Stimulated activated CD4-positive, alpha-beta T cell treated with anti-CD3 and anti-CD28 coated beads, Interleukin-1b, Interleukin-23, amount 100 ng/mL, for 24 hours (primary cell): Measurements from ENCODE around the gene MMP24OS.

Source experiments
- DNase-seq, 4 experiments: peaks; one replicate each; pipeline ENCODE4 v3.0.0-alpha.2; 2020; ENCODE audit warnings: low read depth in 4 of 4, low spot score in 1 of 4

Gene MMP24OS

DNA sequence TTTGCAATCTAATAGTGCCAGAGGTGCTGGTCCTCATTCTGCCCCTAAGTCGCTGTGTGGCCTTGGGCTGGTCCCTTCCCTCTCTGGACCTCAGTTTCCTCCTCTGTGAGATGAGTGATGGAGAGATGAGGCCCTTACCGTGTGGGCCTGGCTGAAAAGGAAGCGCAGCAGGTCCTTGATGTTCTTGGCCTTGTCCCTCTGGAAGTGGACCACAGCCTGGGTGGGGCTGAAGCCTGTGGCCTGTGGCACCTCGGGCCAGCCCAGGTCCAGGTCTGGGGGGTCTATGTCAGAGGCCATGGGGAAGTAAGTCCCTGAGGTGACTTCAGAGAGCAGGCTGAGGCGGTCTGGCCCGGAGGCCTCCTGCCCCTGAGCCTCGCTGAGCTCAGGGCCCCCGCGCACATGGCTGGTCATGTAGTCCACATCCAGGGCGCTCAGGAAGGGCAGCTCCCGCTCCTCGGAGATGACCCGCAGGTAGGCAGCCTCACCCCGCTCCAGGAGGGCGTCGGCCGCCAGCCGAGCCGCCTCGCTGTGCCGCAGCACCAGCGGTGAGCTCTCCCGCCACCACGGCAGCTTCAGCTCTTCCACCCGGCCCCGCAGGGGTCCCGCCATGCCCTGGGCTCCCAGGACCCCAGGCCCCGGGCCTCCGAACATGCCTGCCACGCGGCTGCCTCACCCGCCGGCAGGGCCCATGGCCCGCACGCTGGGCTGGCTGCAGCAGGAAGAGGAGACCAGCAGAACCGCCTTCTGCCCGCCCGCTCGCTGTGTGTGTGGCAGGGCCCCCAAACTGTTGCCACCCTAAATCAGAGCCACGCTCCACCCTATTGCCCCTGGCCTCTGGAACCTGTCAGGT lies 14.0 kb upstream of the MMP24OS start, which contains the start of gene FAM83C:
Gene FAM83C, minus strand, starts transcription at position 772 of the 850 bp plus-strand sequence. Its CDS starts 121 bp downstream, at position 651.
- DNase-seq, result no peak

DNA sequence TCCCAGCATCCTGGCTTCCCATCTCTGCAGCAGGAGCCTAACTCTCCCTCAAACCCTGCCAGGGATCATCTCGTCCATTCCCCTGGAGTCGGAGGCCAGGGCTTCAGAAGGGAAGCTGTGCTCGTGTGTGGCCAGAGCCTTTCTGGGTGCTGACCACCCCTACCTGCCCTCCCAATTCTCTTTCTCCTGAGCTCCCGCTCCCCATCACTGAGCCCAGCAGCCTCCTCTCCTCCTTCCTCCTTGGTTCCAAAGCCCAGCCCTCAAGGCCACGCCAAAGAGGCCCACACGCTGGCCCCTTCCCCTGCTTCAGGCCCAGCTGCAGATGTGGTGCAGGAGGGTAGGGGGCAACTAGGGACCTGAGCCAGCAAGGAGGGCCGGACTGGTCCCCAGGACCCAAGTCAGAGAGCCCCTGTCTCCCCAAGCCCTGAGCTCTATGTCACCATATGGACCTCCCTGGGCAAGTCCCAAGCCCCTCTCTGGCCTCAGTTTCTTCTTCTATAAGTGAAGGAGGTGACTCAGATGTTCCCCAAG lies 13.0 kb upstream of the MMP24OS start:
- DNase-seq, result no peak

DNA sequence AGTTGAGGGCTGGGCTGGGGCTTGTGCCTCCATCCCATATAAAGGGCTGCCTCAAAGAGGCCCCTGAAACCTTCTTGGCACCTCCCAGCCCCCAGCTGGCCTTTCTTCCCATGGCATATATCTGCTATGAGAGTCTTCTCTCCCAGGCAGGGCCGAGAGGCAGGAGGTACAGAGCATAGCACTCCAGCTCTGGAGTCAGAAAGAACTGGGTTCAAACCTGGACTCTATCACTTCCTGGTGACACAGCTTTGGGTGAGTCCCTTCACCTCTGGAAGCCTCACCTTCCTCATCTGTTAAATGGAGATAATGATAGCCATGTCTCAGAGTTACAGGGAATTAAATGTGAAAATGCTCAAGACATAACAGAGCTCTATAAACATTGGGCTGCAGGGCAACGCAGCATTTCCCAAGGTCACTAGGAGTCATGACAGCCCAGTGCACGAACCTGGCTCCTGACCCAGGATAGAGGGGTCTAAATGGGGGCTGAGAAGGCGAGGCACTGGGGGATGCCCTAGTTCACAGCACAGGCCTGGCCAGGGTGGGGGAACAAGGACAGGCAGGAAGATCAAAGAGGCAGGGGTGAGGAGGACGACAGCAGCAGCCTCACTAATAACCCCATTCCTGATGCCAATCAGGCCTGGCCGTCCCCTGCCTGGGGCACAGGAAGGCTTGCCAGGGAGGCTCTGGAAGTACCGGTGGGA lies 12.4 kb upstream of the MMP24OS start:
- DNase-seq, result no peak

DNA sequence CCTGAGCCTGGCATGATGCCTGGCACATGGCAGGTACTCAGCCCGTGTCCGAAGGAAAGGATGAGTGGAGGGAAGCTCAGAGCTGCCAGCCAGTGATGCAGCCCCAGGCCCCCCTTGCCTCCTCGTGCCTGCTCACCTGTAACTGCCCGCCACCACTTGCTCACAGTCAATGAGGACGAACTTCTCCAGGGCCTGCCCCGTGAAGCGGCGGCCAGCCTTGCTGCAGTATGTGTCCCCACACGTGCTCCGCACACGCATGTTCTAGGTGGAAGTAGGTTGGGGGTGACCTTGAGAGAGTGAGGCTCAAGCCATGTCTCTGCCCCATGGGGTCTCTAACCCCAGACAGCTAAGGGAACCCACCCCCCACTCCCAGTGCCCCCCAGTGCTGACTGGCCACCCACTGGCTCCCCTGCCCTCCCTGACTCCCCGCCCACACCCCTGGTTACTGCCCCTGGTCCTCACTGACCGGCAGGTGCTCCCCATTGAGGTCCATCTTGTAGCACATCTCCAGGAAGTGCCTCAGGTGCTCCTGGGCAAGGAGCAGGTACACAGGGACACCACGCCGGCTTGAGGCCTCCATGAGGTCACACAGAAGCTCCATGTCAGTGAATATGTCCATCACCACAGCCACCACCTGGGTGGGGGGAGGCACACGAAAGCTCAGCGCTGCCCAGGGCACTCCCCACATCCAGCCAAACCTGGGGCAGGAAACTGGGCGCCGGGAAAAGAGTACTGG lies 10.6 kb upstream of the MMP24OS start:
- no peak for DNase-seq

DNA sequence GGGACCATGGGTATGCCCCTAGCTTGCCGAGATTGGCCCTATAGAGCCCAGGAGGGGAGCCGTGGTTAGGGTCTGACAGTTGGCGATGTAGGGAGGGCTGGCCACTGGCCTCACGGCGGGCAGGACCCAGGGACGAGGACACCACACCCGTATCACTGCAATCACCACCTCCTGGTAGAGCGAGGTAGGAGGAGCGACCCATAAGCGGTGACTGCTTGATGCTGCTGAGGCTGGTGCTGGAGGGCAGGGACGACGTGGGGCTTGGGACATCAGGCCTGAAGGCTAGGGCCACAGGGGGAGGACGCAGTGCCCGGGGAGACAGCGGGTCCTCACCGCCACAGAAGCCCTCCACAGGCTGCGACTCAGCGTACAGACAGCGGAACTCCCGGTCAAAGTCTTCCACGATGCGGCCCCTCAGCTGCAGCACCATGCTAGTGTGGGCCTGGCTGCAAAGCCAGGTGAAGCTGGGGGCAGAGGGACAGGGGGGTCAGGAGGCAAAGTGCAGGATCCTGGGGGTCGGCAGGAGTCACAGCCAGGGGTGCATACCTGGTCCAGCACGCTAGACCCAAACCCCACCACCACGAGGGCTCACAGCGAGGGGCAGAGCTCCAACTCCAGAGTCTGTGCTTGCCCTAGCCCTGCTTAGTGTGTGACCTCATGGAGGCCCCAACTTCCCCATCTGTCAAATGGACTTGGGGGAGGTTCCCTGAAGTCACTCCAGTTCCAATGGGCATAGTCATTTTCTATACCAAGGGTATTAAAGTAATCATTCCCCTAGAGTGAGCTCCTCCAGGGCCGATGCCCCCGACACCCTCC lies 9.8 kb upstream of the MMP24OS start:
- DNase-seq, result no peak

DNA sequence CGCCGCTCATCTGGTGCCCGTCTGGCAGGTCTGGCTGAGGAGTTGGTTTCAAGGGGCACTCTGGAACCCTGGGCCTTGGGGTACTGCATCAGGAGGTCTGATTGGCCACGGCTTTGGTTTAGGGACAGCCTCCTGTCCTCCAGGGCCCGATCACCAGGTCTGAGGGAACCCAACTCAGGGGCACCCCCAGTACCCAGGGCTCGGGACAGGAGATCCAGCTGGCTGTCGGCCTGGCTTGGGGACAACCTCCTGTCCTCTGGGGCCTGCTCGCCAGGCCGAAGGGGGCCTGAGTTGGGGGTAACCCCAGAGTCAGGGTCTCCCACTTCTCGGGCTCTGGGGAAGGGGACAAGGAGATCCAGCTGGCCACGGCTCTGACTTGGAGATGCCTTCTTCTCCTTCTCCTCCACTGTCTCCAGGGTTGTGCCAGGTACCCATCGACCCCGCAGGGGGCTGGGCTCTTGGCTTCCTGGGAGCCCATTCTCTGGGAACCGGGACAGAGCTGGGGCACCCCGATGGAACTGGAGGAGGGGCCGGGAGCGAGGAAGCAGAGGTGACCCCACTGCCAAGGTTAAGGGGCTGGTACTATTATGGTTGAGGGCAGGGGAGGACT lies 9.1 kb upstream of the MMP24OS start:
- no peak for DNase-seq

DNA sequence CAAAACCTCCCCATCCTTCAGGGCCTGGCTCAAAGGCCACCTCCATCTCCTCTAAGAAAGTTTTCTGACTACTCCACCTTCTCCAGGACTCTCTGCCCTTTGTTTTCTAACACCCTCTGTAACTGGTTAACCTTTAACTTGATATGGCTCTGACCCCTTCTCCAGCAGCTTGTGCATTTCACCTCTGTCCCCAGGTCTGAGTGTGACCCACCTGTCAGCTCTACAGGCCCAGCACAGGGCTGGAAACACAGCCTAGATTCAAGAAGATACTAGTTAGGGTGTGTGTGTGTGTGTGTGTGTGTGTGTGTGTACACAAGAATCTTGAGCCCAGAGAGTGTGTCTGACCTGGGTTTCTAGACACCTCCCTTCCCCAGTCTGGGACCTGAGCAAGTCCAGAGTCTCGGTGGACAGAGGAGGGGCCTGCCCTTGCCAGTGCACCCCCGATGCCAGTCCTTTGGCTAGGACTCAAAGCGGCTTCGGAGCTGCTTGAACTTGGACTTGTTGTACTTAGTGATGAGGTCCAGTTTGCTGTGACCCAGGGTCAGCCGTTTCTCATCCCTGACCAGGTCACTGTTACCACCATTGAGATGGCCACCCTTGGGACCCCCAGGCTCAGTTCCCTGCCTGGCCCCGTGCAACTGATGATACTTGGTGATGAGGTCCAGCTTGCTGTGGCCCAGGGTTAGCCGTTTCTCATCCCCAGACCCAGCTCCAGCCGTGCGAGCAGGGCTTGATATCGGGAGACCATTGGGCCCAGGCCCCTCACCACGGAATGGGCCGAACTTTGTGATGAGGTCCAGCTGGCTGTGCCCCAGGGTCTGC lies 8.4 kb upstream of the MMP24OS start:
- DNase-seq, result no peak

DNA sequence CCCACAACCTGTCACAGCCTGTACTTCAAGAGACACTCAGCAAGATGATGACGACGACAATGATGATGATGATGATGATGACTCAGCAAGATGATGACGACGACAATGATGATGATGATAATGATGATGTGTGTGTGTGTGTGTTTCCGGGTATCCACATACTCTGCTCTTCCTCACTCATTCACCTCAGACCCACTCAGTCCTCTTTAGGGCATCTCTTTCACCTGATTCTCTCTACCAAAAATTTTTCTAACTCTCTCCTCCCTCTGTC lies 7.8 kb upstream of the MMP24OS start:
- DNase-seq, result no peak

DNA sequence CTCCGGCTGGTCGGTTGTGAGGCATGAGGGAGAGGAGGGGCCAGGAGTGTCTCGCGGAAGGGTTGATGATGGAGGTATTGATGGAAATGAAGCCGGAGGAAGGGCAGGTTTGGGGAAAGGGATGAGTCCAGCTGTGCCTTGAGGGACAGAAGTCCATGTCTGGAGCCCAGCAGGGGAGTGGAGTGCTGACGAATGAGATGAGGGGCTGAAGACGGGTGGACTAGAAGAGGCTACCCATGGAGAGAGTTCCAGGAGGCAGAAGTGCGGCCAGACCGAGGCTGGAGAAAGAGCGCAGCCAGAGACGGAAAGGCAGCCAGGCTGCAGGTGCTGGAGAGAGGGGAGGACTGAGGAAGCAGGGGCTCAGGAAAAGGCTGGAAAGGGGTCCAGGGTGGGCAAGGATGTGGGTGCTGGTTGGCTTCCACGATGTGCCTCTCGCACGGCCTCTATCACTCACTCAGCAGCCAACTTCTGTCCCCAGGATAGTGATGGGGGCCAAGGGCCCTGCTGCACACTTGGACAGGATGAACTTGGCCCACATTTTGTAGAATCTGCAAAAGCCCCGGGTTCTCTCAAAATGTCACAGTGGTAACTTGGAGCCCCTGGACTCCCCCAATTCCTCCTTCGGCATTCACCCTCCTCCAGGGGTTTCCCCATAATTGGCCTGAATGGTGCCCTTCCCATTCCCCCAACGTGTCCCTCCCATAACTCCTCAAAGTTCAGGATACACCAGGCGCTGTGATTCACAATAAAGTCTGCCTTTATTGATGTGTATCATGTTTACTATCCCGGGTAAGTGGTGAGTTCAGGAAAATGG lies 7.3 kb upstream of the MMP24OS start:
- DNase-seq, result no peak

DNA sequence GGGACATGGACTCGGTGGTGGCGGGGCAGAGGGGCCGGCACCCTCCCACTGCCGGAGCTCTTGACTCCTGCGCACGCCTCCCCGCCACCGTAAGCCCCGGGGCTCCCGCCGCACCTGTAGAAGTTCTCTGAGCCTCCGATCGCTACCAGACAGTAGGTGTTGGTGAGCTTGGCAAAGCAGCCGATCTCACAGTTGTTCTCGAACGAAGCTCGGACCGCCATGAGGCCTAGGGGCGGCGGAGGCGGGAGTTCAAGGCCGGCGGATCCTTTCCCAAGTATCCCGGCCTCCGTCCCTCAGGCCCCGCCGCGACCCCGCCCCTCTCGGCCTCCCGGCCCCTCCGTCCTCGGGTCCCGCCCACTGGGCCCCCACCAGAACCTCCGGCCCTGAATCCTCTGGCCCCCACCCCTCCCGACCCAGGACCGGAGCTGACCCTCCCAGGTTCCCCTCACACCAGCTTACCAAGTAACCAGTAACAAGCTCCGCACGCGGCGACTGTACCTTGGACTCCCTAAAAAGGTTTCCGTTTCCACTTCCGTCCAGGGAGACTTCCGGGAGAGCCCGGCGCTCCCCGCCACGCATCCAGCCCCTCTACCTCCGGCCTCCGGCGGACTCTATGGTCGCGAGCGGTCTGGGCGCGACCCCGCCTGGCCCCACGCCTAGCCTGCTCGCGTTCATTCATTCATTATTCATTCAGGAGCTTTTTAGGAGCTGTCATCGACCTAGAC lies 6.5 kb upstream of the MMP24OS start, which contains the start of gene EIF6:
Gene EIF6, minus strand, starts transcription at position 506 of the 725 bp plus-strand sequence. Its CDS starts 285 bp downstream, at position 221.
- peak; percentile 44 to 78 (median 64) for DNase-seq

DNA sequence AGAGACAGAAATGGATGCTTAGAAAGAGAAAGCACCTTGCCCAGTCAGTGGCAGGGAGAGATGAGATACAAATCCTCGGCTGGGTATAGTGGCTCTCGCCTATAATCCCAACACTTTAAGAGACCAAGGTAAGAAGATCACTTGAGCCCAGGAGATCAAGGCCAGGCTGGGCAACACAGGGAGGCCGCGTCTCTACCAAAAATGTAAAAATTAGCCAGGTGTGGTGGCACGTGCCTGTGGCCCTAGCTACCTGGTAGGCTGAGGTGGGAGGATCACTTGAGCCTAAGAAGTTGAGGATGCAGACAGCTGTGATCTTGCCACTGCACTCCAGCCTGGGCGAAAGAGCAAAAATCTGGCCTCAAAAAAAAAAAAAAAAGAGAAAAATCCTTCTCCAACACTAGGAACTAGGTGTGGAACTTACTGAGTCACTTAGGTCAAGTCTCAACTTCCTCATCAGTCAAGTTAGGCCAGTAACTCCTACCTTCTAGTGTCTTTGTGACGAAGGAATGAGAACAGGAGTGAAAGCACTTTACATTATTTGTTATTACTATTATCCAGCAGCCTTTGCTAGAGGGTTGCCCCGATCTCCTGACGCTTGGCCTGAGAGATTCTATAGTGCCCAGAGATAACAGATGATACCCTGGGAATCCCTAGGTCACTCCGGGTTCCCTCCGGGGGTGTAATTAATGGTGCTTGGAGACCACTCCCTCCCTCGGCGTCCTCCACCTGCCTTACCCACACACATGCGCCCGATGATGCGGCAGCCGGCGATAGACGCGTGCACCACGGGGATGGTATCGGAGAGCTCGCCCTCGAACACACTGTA lies 5.7 kb upstream of the MMP24OS start:
- no peak for DNase-seq

DNA sequence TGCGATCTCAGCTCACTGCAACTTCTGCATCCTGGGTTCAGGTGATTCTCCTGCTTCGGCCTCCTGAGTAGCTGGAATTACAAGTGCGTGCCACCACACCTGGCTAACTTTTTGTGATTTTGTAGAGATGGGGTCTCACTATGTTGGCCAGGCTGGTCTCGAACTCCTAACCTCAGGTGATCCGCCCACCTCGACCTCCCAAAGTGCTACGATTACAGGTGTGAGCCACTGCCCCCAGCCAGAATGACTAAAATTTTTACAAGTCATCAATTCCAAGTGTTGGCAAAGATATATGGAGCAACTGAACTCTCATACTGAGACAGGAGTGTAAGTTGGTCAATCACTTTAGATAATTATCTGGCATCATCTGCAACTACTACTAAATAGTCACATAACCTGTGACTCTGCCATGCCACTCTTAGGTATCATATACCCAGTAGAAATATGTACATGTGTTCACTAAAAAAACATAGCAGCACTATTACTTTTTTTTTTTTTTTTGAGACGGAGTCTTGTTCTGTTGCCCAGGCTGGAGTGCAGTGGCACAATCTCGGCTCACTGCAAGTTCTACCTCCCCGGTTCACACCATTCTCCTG lies 3.7 kb upstream of the MMP24OS start:
- no peak for DNase-seq

DNA sequence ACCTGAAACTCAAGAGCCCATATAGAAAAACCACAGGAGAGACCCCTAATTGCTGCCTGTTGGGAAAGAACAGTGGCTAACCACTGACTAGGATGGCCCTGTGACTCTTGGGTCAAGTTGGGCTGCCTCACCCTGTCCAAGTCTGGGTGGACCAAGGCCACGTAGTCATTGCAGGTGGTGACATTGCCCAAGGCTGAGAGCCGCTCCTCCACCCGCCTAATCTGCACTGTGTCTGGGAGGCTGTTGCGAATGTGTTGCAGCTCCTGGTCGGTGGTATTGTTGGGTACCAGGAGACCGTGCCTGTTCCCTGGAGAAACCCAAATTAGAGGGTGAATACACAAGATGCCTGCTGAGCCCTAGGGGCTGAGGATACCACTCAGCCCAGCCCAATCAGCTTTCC lies 2.6 kb upstream of the MMP24OS start:
- no peak for DNase-seq

DNA sequence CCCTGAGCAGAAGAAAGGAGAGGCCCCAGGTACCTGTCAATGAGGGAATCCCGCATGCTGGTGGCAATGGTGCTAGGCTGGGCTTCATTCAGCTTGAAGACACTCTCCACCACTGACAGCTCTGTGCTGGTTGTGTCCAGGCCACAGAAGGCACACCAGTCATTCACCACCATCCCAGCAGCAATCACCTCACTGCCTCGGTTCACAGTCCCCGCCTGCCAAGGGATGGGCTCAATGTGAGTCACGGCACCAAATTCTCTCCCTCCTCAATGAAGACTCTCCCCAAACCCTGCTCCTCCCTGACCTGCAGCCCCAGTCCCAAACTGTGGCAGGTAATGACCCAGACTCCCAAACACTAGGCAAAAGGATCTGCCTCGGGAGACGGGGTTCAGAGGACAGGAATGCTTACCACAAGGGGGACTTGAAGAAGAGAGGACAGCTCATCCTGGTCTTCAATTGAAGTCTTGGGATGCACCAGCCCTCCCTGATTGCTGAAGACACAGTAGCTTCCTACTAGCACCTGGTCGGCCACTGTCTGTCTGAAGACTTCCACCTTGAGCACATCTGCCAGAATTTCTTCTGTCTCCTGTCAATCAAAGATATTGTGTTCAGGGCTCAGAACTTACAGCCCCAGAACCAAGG lies 1.7 kb upstream of the MMP24OS start:
- DNase-seq, result no peak

DNA sequence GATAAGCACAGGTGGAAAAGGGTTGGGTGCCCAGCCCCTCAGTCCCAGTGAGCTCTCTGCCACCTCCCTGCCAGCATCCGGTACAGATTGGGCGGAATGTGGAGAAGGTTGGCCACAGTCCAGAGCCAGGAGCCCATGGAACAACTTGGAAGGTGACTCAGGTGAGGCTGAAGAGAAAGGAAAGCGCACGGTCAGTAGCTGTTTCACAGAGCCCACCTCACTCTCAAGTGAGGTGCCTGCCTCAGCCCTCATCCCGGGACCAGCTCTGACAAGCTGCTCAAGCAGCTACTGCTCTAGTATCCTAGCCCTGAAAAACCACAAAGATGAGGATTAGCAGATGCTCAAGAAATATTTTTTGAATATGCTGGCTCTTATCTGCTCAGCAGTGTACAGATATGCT lies 1.1 kb upstream of the MMP24OS start:
- no peak for DNase-seq

DNA sequence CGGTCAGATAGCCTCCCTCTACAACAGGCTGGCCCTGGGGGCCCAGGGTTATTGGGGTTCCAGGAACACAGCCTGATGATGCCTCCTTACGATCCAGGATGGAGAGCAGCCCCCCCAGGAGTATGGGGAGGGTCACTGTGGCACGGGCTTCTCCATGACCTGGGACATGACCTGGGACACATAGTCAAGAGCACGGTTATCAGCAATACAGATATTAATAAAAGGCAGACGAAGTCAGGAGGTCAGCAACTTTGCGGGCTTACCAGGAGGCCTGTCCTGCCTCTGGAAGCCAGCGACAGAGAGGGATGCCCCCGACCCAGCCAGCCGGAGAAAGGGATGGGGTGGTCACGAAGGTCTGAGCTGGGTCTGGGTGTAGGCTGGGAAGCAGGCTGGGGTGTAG lies 795 bp downstream of the MMP24OS start:
- no peak for DNase-seq
